Fibroblast of lung (primary cell): ENCODE measurements around the gene SLC5A10. TPM values are rescaled to one million over a fixed set of nuclear protein-coding genes. Genes with fewer than 3 reads are reported as not detected.

Experiments used
- DNase-seq, 2 donors: peaks; one replicate each; pipeline versions ENCODE4 v3.0.0 to v3.0.0-alpha.2; 2010; ENCODE audit warnings: low read depth in 2 of 2
- H2AFZ ChIP-seq: 2 replicates; pipeline ENCODE4 v1.5.1; 2012; ENCODE audit warnings: low read length, control low read depth, inconsistent platforms
- H3K27ac ChIP-seq: 2 replicates; pipeline ENCODE4 v1.5.1; 2011; ENCODE audit warnings: low read length, control low read depth; ENCODE audit not compliant: insufficient read depth
- H3K27me3 ChIP-seq: 2 replicates; pipeline ENCODE4 v1.5.1; 2011; ENCODE audit warnings: mild to moderate bottlenecking, low read length; ENCODE audit not compliant: control insufficient read depth, insufficient read depth
- H3K36me3 ChIP-seq: 2 replicates; pipeline ENCODE4 v1.5.1; 2011; ENCODE audit warnings: low read length; ENCODE audit not compliant: control insufficient read depth, insufficient read depth
- H3K4me1 ChIP-seq: 2 replicates; pipeline ENCODE4 v1.5.1; 2011; ENCODE audit warnings: low read length; ENCODE audit not compliant: control insufficient read depth, insufficient read depth; ENCODE audit errors: extremely low read depth
- H3K4me2 ChIP-seq: 2 replicates; pipeline ENCODE4 v1.5.1; 2011; ENCODE audit warnings: low read length, control low read depth; ENCODE audit not compliant: insufficient read depth; ENCODE audit errors: extremely low read depth
- H3K4me3 ChIP-seq, 4 experiments: fragments of 200-600 bp in 1 of 4; sonication (generic) in 1 of 4; replicated peaks in 1 of 4; 2 replicates each; pipeline ENCODE4 v1.5.1; 2011 to 2016; ENCODE audit warnings: low read length in 4 of 4, low read depth in 3 of 4, mild to moderate bottlenecking in 3 of 4, control low read depth in 2 of 4, inconsistent platforms in 1 of 4, mixed read lengths in 1 of 4; ENCODE audit not compliant: insufficient read depth in 1 of 4; ENCODE audit errors: control extremely low read depth in 1 of 4
- H3K79me2 ChIP-seq: 2 replicates; pipeline ENCODE4 v1.5.1; 2012; ENCODE audit warnings: mild to moderate bottlenecking, low read length, inconsistent platforms; ENCODE audit not compliant: control insufficient read depth, insufficient read depth
- H3K9ac ChIP-seq: 2 replicates; pipeline ENCODE4 v1.5.1; 2011; ENCODE audit warnings: mild to moderate bottlenecking, low read length, control low read depth; ENCODE audit not compliant: insufficient read depth
- H3K9me3 ChIP-seq: 2 replicates; pipeline ENCODE4 v1.5.1; 2012; ENCODE audit warnings: low read depth, low read length; ENCODE audit not compliant: control insufficient read depth, insufficient read depth
- H4K20me1 ChIP-seq: 2 replicates; pipeline ENCODE4 v1.5.1; 2011; ENCODE audit warnings: low read length; ENCODE audit not compliant: control insufficient read depth, insufficient read depth; ENCODE audit errors: extremely low read depth
- CTCF ChIP-seq, 2 donors: IDR thresholded peaks in 1 of 2; conservative IDR thresholded peaks in 1 of 2; 1 replicate in 1 of 2; 2 replicates in 1 of 2; pipeline ENCODE4 v1.5.1; 2011 to 2012; ENCODE audit warnings: low read length in 2 of 2, control low read depth in 1 of 2, inconsistent platforms in 1 of 2, low read depth in 1 of 2, mild to moderate bottlenecking in 1 of 2
- EZH2 ChIP-seq: IDR thresholded peaks from 2 replicates; pipeline ENCODE4 v1.5.1; 2012; ENCODE audit warnings: low read length, control low read depth, mild to moderate bottlenecking; ENCODE audit errors: missing control alignments
- polyA plus RNA-seq, 2 donors: library from polyadenylated mRNA; depleted of rRNA in 1 of 2; stranded (reverse) in 1 of 2; unstranded in 1 of 2; fragments of >200 nt; gene quantifications; 2 replicates each; pipeline ENCODE4 v1.2.1, GENCODE V29; 2011 to 2012; ENCODE audit warnings: missing spikeins in 1 of 2
- total RNA-seq: library from RNA; depleted of rRNA; stranded (reverse); fragments of >200 nt; gene quantifications from 2 replicates; pipeline ENCODE4 v1.2.1, GENCODE V29; 2014

Gene SLC5A10
- total and polyA plus RNA-seq, 2 donors (not counting 1 experiment from before 2014, with no cell fraction given) = not detected

- Histone ChIP-seq H3K79me2 (no peaks in the 10 kb centered on the region), H3K9ac (no peak overlapping the region), H3K4me3 (no peak overlapping the region), H2AFZ (no peak overlapping the region), H3K4me1 (no peaks in the 10 kb centered on the region), H3K27ac (no peak overlapping the region), H4K20me1 (no peaks in the 10 kb centered on the region), H3K27me3 (no peaks in the 10 kb centered on the region), H3K9me3 (no peaks in the 10 kb centered on the region), H3K36me3 (no peaks in the 10 kb centered on the region), H3K4me2 (no peak overlapping the region)
- TF ChIP-seq CTCF (conservative IDR thresholded peaks at IDR 0.05 in 1 of 2, IDR thresholded peaks at IDR 0.05 in 1 of 2; ENCODE audit: low read depth in 1 of 2, low read length in 2 of 2) (no peak), EZH2 (no peak)
- peak in 1 of 2 donors; percentile 10 for DNase-seq
Observed at GRCh38 chr17:19013806-19014627, 62.1 kb downstream of the SLC5A10 start.

GRCh38 chr17:19014628-19015215 lies 62.8 kb downstream of the SLC5A10 start:
- Histone ChIP-seq H3K27me3 (no peaks in the 10 kb centered on the region), H3K36me3 (no peaks in the 10 kb centered on the region), H3K9me3 (no peaks in the 10 kb centered on the region), H2AFZ (no peak overlapping the region), H4K20me1 (no peaks in the 10 kb centered on the region), H3K9ac (no peak overlapping the region), H3K4me1 (no peaks in the 10 kb centered on the region), H3K4me3 (no peak overlapping the region), H3K27ac (no peak overlapping the region), H3K79me2 (no peaks in the 10 kb centered on the region), H3K4me2 (no peak overlapping the region)
- TF ChIP-seq CTCF (conservative IDR thresholded peaks at IDR 0.05 in 1 of 2, IDR thresholded peaks at IDR 0.05 in 1 of 2; ENCODE audit: low read depth in 1 of 2, low read length in 2 of 2) (no peak), EZH2 (no peak)
- DNase-seq = no peak

- H3K36me3 ChIP-seq = no peaks in the 10 kb centered on the region
- H2AFZ ChIP-seq = no peak overlapping the region
- H3K27ac ChIP-seq = no peak overlapping the region
- no peaks in the 10 kb centered on the region for H3K9me3 ChIP-seq
- H3K4me2 ChIP-seq = no peak overlapping the region
- H3K27me3 ChIP-seq = no peaks in the 10 kb centered on the region
- no peak for DNase-seq
- H3K79me2 ChIP-seq = no peaks in the 10 kb centered on the region
- TF ChIP-seq CTCF (conservative IDR thresholded peaks at IDR 0.05 in 1 of 2, IDR thresholded peaks at IDR 0.05 in 1 of 2; ENCODE audit: low read depth in 1 of 2, low read length in 2 of 2) = no peak
- TF ChIP-seq EZH2 = no peak
- no peaks in the 10 kb centered on the region for H3K4me1 ChIP-seq
- no peak overlapping the region for H3K9ac ChIP-seq
- no peaks in the 10 kb centered on the region for H4K20me1 ChIP-seq
- no peak overlapping the region for H3K4me3 ChIP-seq
Observed at GRCh38 chr17:19015428-19015827, 63.5 kb downstream of the SLC5A10 start.
